Kidney (tissue), 14 donors: Measurements from ENCODE around the gene NPAS3. TPM values are rescaled to one million over a fixed set of nuclear protein-coding genes. Genes with fewer than 3 reads are reported as not detected.
A peak's percentile ranks its signal among the peaks of the same experiment; 100 is the strongest.

Experiments
- DNase-seq, 5 donors: peaks; one replicate each; pipeline ENCODE4 v3.0.0-alpha.2; 2013 to 2020
- FAIRE-seq: peaks from 2 replicates; lab custom pipeline; 2012; peaks lifted over from hg19 to GRCh38; lab: Jason Lieb, UNC
- H3K27ac ChIP-seq, 2 donors: one replicate each; pipeline ENCODE4 v1.7.0; 2013; ENCODE audit warnings: low read depth in 2 of 2, low read length in 2 of 2, inconsistent platforms in 1 of 2
- H3K27me3 ChIP-seq: one replicate; pipeline ENCODE4 v1.7.1; 2013; ENCODE audit warnings: low read length, inconsistent platforms; ENCODE audit not compliant: control insufficient read depth, insufficient read depth
- H3K36me3 ChIP-seq, 3 donors: one replicate each; pipeline versions ENCODE4 v1.7.0 to v1.7.1; 2013; ENCODE audit warnings: low read length in 3 of 3, control low read depth in 1 of 3, inconsistent platforms in 1 of 3; ENCODE audit not compliant: insufficient read depth in 3 of 3, control insufficient read depth in 2 of 3
- H3K4me1 ChIP-seq, 3 donors: one replicate each; pipeline versions ENCODE4 v1.7.0 to v1.7.1; 2013; ENCODE audit warnings: low read length in 3 of 3, inconsistent platforms in 1 of 3, low read depth in 1 of 3; ENCODE audit not compliant: control insufficient read depth in 2 of 3, insufficient read depth in 2 of 3
- H3K4me3 ChIP-seq, 3 donors: one replicate each; pipeline versions ENCODE4 v1.7.0 to v1.8.1; 2013; ENCODE audit warnings: low read length in 3 of 3, control low read depth in 1 of 3, inconsistent platforms in 1 of 3
- H3K9ac ChIP-seq, 3 donors: one replicate each; pipeline versions ENCODE4 v1.7.0 to v1.7.1; 2013; ENCODE audit warnings: low read length in 3 of 3, control low read depth in 1 of 3, inconsistent platforms in 1 of 3
- H3K9me3 ChIP-seq, 3 donors: one replicate each; pipeline versions ENCODE4 v1.7.0 to v1.7.1; 2013; ENCODE audit warnings: low read length in 3 of 3, control low read depth in 1 of 3, inconsistent platforms in 1 of 3; ENCODE audit not compliant: control insufficient read depth in 2 of 3, insufficient read depth in 1 of 3
- CTCF ChIP-seq: IDR thresholded peaks from 3 replicates; pipeline ENCODE4 v1.5.1; 2012; ENCODE audit warnings: mild to moderate bottlenecking, moderate library complexity, borderline replicate concordance; ENCODE audit not compliant: insufficient read depth; ENCODE audit errors: extremely low read depth
- intact Hi-C: fragments of 100-400 bp; cut with DNase I; formaldehyde crosslinking; loops from one replicate; pipeline ENCODE4 v1.11.1; 2022
- polyA plus RNA-seq: library from polyadenylated mRNA; stranded (reverse); fragments of 350-450 nt; fragmentation: Illumina TruSeq; extraction: RNeasy Lipid Tissue Mini Kit (QIAGEN cat#74804); gene quantifications from one replicate; pipeline ENCODE4 v1.2.3, GENCODE V29; 2014; ENCODE audit warnings: low read depth, low replicate concordance; ENCODE audit not compliant: insufficient read depth
- total RNA-seq: library from RNA; stranded (reverse); fragmentation: NEBNext Ultra II Directional; extraction: Animal tissue kit (Norgen Biotek cat#: 25700); gene quantifications from one replicate; pipeline ENCODE4 v1.2.1, GENCODE V29; 2021
- donor health status: control.
- donor health status: control.
- donor health status: control.
- donor health status: control.
- donor health status: control.
- donor health status: DM: yes; HTN: yes; CAD: no.
- donor health status: Normal renal cell carcinoma (clear cell type).

Gene NPAS3
- total and polyA plus RNA-seq, 2 donors from 2014 or later: 0.82 to 5.0 TPM

- Histone ChIP-seq H3K4me3 (no peak overlapping the region), H3K27me3 (no peaks in the 10 kb centered on the region), H3K36me3 (no peaks in the 10 kb centered on the region), H3K27ac (no peak overlapping the region), H3K4me1 (no peaks in the 10 kb centered on the region), H3K9me3 (no peaks in the 10 kb centered on the region), H3K9ac (no peak overlapping the region)
- intact Hi-C loops: no loop called here
- DNase-seq: no peak
- no peak for FAIRE-seq
- no peak for TF ChIP-seq CTCF
These were observed 250.2 kb downstream of the NPAS3 start for GRCh38 chr14:33188880-33189279.

- Histone ChIP-seq H3K36me3 (no peaks in the 10 kb centered on the region), H3K9ac (no peak overlapping the region), H3K27ac (no peak overlapping the region), H3K9me3 (no peaks in the 10 kb centered on the region), H3K4me3 (no peak overlapping the region), H3K4me1 (no peaks in the 10 kb centered on the region), H3K27me3 (no peaks in the 10 kb centered on the region)
- TF ChIP-seq CTCF: no peak
- FAIRE-seq: no peak
- no peak for DNase-seq
- intact Hi-C loops: no loop called here
These were observed 253.2 kb downstream of the NPAS3 start for GRCh38 chr14:33191855-33192254.

- no peak overlapping the region for H3K4me3 ChIP-seq
- no peaks in the 10 kb centered on the region for H3K4me1 ChIP-seq
- H3K9ac ChIP-seq: no peak overlapping the region
- H3K36me3 ChIP-seq: no peaks in the 10 kb centered on the region
- intact Hi-C loops: no loop called here
- H3K27me3 ChIP-seq: no peaks in the 10 kb centered on the region
- H3K27ac ChIP-seq: no peak overlapping the region
- TF ChIP-seq CTCF: no peak
- FAIRE-seq (no peak), DNase-seq (no peak)
- H3K9me3 ChIP-seq: no peaks in the 10 kb centered on the region
These were observed 255.9 kb downstream of the NPAS3 start for GRCh38 chr14:33194551-33194950.

- no peak for FAIRE-seq
These were observed 260.0 kb downstream of the NPAS3 start for GRCh38 chr14:33198684-33199083.

More at GRCh38 chr14:33198684-33199083, 260.0 kb downstream of the NPAS3 start:
- Histone ChIP-seq H3K9ac (no peak overlapping the region), H3K9me3 (no peaks in the 10 kb centered on the region), H3K4me3 (no peak overlapping the region), H3K4me1 (no peaks in the 10 kb centered on the region), H3K27ac (no peak overlapping the region), H3K27me3 (no peaks in the 10 kb centered on the region), H3K36me3 (no peaks in the 10 kb centered on the region)
- no peak for TF ChIP-seq CTCF
- DNase-seq: peak in 1 of 5 donors; percentile 63
- intact Hi-C loops: no loop called here
